ENCODE measurements around the gene TPO.

GRCh38 chr2:1373830-1374229 lies 39.4 kb upstream of the TPO start:
- TF ChIP-seq CTCF (IDR thresholded peaks at IDR 0.05) (no peak), POLR2A (IDR thresholded peaks at IDR 0.05) (no peak)

All from Peyer's patch (tissue), 4 donors.